Fibroblast of lung (primary cell): ENCODE data around the gene ARL6IP5. TPM values are rescaled to one million over a fixed set of nuclear protein-coding genes. Genes with fewer than 3 reads are reported as not detected.
A peak's percentile ranks its signal among the peaks of the same experiment; 100 is the strongest.

Experiments
- DNase-seq, 2 donors: peaks; one replicate each; pipeline versions ENCODE4 v3.0.0 to v3.0.0-alpha.2; 2010; ENCODE audit warnings: low read depth in 2 of 2
- H2AFZ ChIP-seq: 2 replicates; pipeline ENCODE4 v1.5.1; 2012; ENCODE audit warnings: low read length, control low read depth, inconsistent platforms
- H3K27ac ChIP-seq: 2 replicates; pipeline ENCODE4 v1.5.1; 2011; ENCODE audit warnings: low read length, control low read depth; ENCODE audit not compliant: insufficient read depth
- H3K27me3 ChIP-seq: 2 replicates; pipeline ENCODE4 v1.5.1; 2011; ENCODE audit warnings: mild to moderate bottlenecking, low read length; ENCODE audit not compliant: control insufficient read depth, insufficient read depth
- H3K36me3 ChIP-seq: 2 replicates; pipeline ENCODE4 v1.5.1; 2011; ENCODE audit warnings: low read length; ENCODE audit not compliant: control insufficient read depth, insufficient read depth
- H3K4me1 ChIP-seq: 2 replicates; pipeline ENCODE4 v1.5.1; 2011; ENCODE audit warnings: low read length; ENCODE audit not compliant: control insufficient read depth, insufficient read depth; ENCODE audit errors: extremely low read depth
- H3K4me2 ChIP-seq: 2 replicates; pipeline ENCODE4 v1.5.1; 2011; ENCODE audit warnings: low read length, control low read depth; ENCODE audit not compliant: insufficient read depth; ENCODE audit errors: extremely low read depth
- H3K4me3 ChIP-seq, 4 experiments: fragments of 200-600 bp in 1 of 4; sonication (generic) in 1 of 4; replicated peaks in 1 of 4; 2 replicates each; pipeline ENCODE4 v1.5.1; 2011 to 2016; ENCODE audit warnings: low read length in 4 of 4, low read depth in 3 of 4, mild to moderate bottlenecking in 3 of 4, control low read depth in 2 of 4, inconsistent platforms in 1 of 4, mixed read lengths in 1 of 4; ENCODE audit not compliant: insufficient read depth in 1 of 4; ENCODE audit errors: control extremely low read depth in 1 of 4
- H3K79me2 ChIP-seq: 2 replicates; pipeline ENCODE4 v1.5.1; 2012; ENCODE audit warnings: mild to moderate bottlenecking, low read length, inconsistent platforms; ENCODE audit not compliant: control insufficient read depth, insufficient read depth
- H3K9ac ChIP-seq: 2 replicates; pipeline ENCODE4 v1.5.1; 2011; ENCODE audit warnings: mild to moderate bottlenecking, low read length, control low read depth; ENCODE audit not compliant: insufficient read depth
- H3K9me3 ChIP-seq: 2 replicates; pipeline ENCODE4 v1.5.1; 2012; ENCODE audit warnings: low read depth, low read length; ENCODE audit not compliant: control insufficient read depth, insufficient read depth
- H4K20me1 ChIP-seq: 2 replicates; pipeline ENCODE4 v1.5.1; 2011; ENCODE audit warnings: low read length; ENCODE audit not compliant: control insufficient read depth, insufficient read depth; ENCODE audit errors: extremely low read depth
- EZH2 ChIP-seq: IDR thresholded peaks from 2 replicates; pipeline ENCODE4 v1.5.1; 2012; ENCODE audit warnings: low read length, control low read depth, mild to moderate bottlenecking; ENCODE audit errors: missing control alignments
- polyA plus RNA-seq, 2 donors: library from polyadenylated mRNA; depleted of rRNA in 1 of 2; stranded (reverse) in 1 of 2; unstranded in 1 of 2; fragments of >200 nt; gene quantifications; 2 replicates each; pipeline ENCODE4 v1.2.1, GENCODE V29; 2011 to 2012; ENCODE audit warnings: missing spikeins in 1 of 2
- total RNA-seq: library from RNA; depleted of rRNA; stranded (reverse); fragments of >200 nt; gene quantifications from 2 replicates; pipeline ENCODE4 v1.2.1, GENCODE V29; 2014
- TF ChIP-seq, protein P1 (sequence below), 2 donors: IDR thresholded peaks in 1 of 2; conservative IDR thresholded peaks in 1 of 2; 1 replicate in 1 of 2; 2 replicates in 1 of 2; pipeline ENCODE4 v1.5.1; 2011 to 2012; ENCODE audit warnings: low read length in 2 of 2, control low read depth in 1 of 2, inconsistent platforms in 1 of 2, low read depth in 1 of 2, mild to moderate bottlenecking in 1 of 2

The ARL6IP5 gene
- total and polyA plus RNA-seq, 2 donors (not counting 1 experiment from before 2014, with no cell fraction given) = 209 to 253 TPM

GRCh38 chr3:69119681-69120080 is 34.9 kb downstream of the ARL6IP5 start:
- H3K4me2 ChIP-seq = no peak overlapping the region
- no peaks in the 10 kb centered on the region for H4K20me1 ChIP-seq
- H3K4me1 ChIP-seq = peaks cover 6% of the 10 kb centered on the region
- no peak for DNase-seq
- no peak overlapping the region for H3K4me3 ChIP-seq
- TF ChIP-seq, protein P1, sequence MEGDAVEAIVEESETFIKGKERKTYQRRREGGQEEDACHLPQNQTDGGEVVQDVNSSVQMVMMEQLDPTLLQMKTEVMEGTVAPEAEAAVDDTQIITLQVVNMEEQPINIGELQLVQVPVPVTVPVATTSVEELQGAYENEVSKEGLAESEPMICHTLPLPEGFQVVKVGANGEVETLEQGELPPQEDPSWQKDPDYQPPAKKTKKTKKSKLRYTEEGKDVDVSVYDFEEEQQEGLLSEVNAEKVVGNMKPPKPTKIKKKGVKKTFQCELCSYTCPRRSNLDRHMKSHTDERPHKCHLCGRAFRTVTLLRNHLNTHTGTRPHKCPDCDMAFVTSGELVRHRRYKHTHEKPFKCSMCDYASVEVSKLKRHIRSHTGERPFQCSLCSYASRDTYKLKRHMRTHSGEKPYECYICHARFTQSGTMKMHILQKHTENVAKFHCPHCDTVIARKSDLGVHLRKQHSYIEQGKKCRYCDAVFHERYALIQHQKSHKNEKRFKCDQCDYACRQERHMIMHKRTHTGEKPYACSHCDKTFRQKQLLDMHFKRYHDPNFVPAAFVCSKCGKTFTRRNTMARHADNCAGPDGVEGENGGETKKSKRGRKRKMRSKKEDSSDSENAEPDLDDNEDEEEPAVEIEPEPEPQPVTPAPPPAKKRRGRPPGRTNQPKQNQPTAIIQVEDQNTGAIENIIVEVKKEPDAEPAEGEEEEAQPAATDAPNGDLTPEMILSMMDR (conservative IDR thresholded peaks at IDR 0.05 in 1 of 2, IDR thresholded peaks at IDR 0.05 in 1 of 2; ENCODE audit: low read depth in 1 of 2, low read length in 2 of 2) = no peak
- no peak for TF ChIP-seq EZH2
- no peak overlapping the region for H3K9ac ChIP-seq
- no peaks in the 10 kb centered on the region for H3K36me3 ChIP-seq
- no peaks in the 10 kb centered on the region for H3K9me3 ChIP-seq
- no peak overlapping the region for H2AFZ ChIP-seq
- no peaks in the 10 kb centered on the region for H3K79me2 ChIP-seq
- no peaks in the 10 kb centered on the region for H3K27me3 ChIP-seq
- no peak overlapping the region for H3K27ac ChIP-seq

DNA sequence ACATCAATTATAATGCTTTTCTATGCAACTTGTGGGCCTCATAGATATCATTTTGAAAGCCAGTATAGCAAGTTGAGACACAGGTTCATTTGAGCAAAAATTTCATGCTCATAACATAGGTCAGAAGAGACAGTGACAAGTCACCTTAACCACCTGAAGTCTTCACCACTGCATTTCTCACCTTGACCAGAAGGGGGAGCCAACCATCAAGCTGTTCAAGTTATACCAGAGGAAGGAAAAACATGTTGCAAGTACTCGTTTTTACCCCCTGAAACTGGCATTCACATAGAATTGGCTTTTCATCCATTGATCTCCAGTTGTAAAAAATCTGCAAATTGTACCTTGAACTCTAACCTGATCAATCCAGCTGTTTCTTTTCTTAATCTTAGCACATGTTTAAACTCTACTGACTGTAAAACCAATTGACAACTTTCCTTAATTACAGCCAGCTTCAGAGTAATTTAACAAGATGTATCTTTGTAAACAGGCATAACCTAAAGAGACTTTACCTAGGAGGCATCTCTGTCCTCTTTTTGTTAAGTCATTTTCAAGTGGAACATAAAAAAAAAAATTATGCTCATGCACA is 36.2 kb downstream of the ARL6IP5 start:
- H3K4me1 ChIP-seq = peaks cover 6% of the 10 kb centered on the region
- no peaks in the 10 kb centered on the region for H4K20me1 ChIP-seq
- H3K9ac ChIP-seq = no peak overlapping the region
- peak; percentile 62 to 84 for DNase-seq
- H3K27me3 ChIP-seq = no peaks in the 10 kb centered on the region
- H2AFZ ChIP-seq = no peak overlapping the region
- H3K9me3 ChIP-seq = no peaks in the 10 kb centered on the region
- H3K79me2 ChIP-seq = no peaks in the 10 kb centered on the region
- no peak overlapping the region for H3K4me2 ChIP-seq
- H3K4me3 ChIP-seq = no peak overlapping the region
- H3K27ac ChIP-seq = no peak overlapping the region
- H3K36me3 ChIP-seq = no peaks in the 10 kb centered on the region
- TF ChIP-seq, protein P1 (conservative IDR thresholded peaks at IDR 0.05 in 1 of 2, IDR thresholded peaks at IDR 0.05 in 1 of 2; ENCODE audit: low read depth in 1 of 2, low read length in 2 of 2) = peak; percentile 99
- no peak for TF ChIP-seq EZH2

DNA sequence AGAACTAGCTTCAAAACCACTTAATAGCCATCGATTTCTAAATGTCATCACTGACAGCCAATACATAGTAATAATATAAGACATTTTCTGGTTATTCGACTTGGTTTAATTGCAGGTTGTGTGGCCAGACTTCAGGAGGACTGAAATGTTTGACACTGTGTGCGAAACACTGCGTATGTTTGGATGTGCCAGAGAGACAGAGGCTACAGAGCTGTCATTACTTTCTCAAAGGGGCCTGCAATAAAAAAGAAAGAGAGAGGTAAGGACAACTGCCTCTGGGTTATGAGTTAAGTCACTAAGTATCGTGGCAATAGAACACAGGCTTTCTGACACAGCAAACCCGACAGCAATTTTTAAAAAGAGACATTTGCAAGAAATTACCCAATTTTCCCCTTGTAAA is 36.8 kb downstream of the ARL6IP5 start:
- Histone ChIP-seq H4K20me1 (no peaks in the 10 kb centered on the region), H3K9ac (no peak overlapping the region), H3K9me3 (no peaks in the 10 kb centered on the region), H3K79me2 (no peaks in the 10 kb centered on the region), H3K4me3 (no peak overlapping the region), H3K36me3 (no peaks in the 10 kb centered on the region), H3K27me3 (no peaks in the 10 kb centered on the region), H3K4me2 (no peak overlapping the region), H3K27ac (no peak overlapping the region), H2AFZ (no peak overlapping the region), H3K4me1 (peaks cover 2% of the 10 kb centered on the region)
- TF ChIP-seq, protein P1 (conservative IDR thresholded peaks at IDR 0.05 in 1 of 2, IDR thresholded peaks at IDR 0.05 in 1 of 2; ENCODE audit: low read depth in 1 of 2, low read length in 2 of 2) = no peak
- TF ChIP-seq EZH2 = no peak
- DNase-seq = no peak
